IMR-90 (cell line): Measurements from ENCODE around the gene PRKD2. TPM values are rescaled to one million over a fixed set of nuclear protein-coding genes. Genes with fewer than 3 reads are reported as not detected.

Source experiments
- ATAC-seq: fragments of 200-7000 bp; cut with Tn5 transposase; 2 replicates; pipeline ENCODE4 v1.9.1; 2020; ENCODE audit warnings: low read depth, mild to moderate bottlenecking, moderate library complexity
- BruUV-seq: library from RNA; stranded (reverse); fragments of 400-500 nt; replicated peaks from 2 replicates; lab custom pipeline; 2021; lab: Mats Ljungman, UMichigan
- CTCF ChIA-PET: fragments of 300-600 bp; formaldehyde crosslinking; extraction: SDS; loops from one replicate; lab custom pipeline; 2021; ENCODE audit warnings: antibody characterized with exemption; lab: Yijun Ruan, JAX
- POLR2A ChIA-PET: fragments of 300-600 bp; sonication (Branson Sonifier 250); formaldehyde crosslinking; loops from one replicate; lab custom pipeline; 2022; ENCODE audit warnings: antibody characterized with exemption; ENCODE audit not compliant: unreplicated experiment; lab: Charles Lee
- DNase-seq: peaks from one replicate; pipeline ENCODE4 v3.0.0; 2013
- H2AFZ ChIP-seq: replicated peaks from 2 replicates; pipeline ENCODE3; 2013; ENCODE audit warnings: low read length, mild to moderate bottlenecking; ENCODE audit not compliant: poor library complexity
- H2AK5ac ChIP-seq: 2 replicates; pipeline ENCODE4 v1.6.1; 2013; ENCODE audit warnings: low read depth, low read length, inconsistent platforms
- H2AK9ac ChIP-seq: replicated peaks from 2 replicates; pipeline ENCODE3; 2013; ENCODE audit warnings: mild to moderate bottlenecking, low read depth, low read length, moderate library complexity; ENCODE audit not compliant: poor library complexity
- H2BK120ac ChIP-seq: 2 replicates; pipeline ENCODE4 v1.6.1; 2013; ENCODE audit warnings: low read depth, low read length, inconsistent platforms
- H2BK15ac ChIP-seq: 3 replicates; pipeline ENCODE4 v1.6.1; 2013; ENCODE audit warnings: low read depth, low read length, inconsistent platforms
- H2BK20ac ChIP-seq: 2 replicates; pipeline ENCODE4 v1.6.1; 2013; ENCODE audit warnings: low read depth, mild to moderate bottlenecking, inconsistent platforms, low read length, moderate library complexity
- H2BK5ac ChIP-seq: 2 replicates; pipeline ENCODE4 v1.6.1; 2013; ENCODE audit warnings: mild to moderate bottlenecking, low read depth, low read length, inconsistent platforms; ENCODE audit not compliant: poor library complexity, severe bottlenecking
- H3K14ac ChIP-seq: replicated peaks from 2 replicates; pipeline ENCODE4 v1.6.1; 2013; ENCODE audit warnings: low read depth, low read length, inconsistent platforms
- H3K18ac ChIP-seq: 2 replicates; pipeline ENCODE4 v1.6.1; 2013; ENCODE audit warnings: low read depth, low read length, control low read depth
- H3K23ac ChIP-seq: 2 replicates; pipeline ENCODE4 v1.6.1; 2013; ENCODE audit warnings: low read depth, low read length, inconsistent platforms
- H3K27ac ChIP-seq: 2 replicates; pipeline ENCODE4 v1.5.1; 2013; ENCODE audit warnings: mild to moderate bottlenecking, control low read depth, low read length; ENCODE audit not compliant: insufficient read depth
- H3K27me3 ChIP-seq: 2 replicates; pipeline ENCODE4 v1.6.1; 2013; ENCODE audit warnings: low read length; ENCODE audit not compliant: control insufficient read depth, insufficient read depth
- H3K36me3 ChIP-seq: 2 replicates; pipeline ENCODE4 v1.6.1; 2013; ENCODE audit warnings: low read length, mixed read lengths; ENCODE audit not compliant: control insufficient read depth, insufficient read depth
- H3K4ac ChIP-seq: 2 replicates; pipeline ENCODE4 v1.6.1; 2013; ENCODE audit warnings: low read depth, low read length, inconsistent platforms
- H3K4me1 ChIP-seq: 2 replicates; pipeline ENCODE4 v1.6.1; 2013; ENCODE audit warnings: low read length, mixed read lengths; ENCODE audit not compliant: control insufficient read depth, insufficient read depth
- H3K4me2 ChIP-seq: 2 replicates; pipeline ENCODE4 v1.6.1; 2013; ENCODE audit warnings: low read depth, mild to moderate bottlenecking, control low read depth, low read length, moderate library complexity
- H3K4me3 ChIP-seq: 2 replicates; pipeline ENCODE4 v1.5.1; 2013; ENCODE audit warnings: low read depth, mild to moderate bottlenecking, control low read depth, low read length, moderate library complexity; ENCODE audit not compliant: insufficient read depth
- H3K56ac ChIP-seq: 2 replicates; pipeline ENCODE4 v1.6.1; 2013; ENCODE audit warnings: low read length, inconsistent platforms; ENCODE audit not compliant: insufficient read depth; ENCODE audit errors: extremely low read depth
- H3K79me1 ChIP-seq, 2 experiments: 2 replicates each; pipeline ENCODE4 v1.6.1; 2013; ENCODE audit warnings: low read length in 2 of 2, inconsistent platforms in 1 of 2, low read depth in 1 of 2
- H3K9ac ChIP-seq: 2 replicates; pipeline ENCODE4 v1.6.1; 2013; ENCODE audit warnings: low read depth, low read length, control low read depth
- H3K9me1 ChIP-seq: 2 replicates; pipeline ENCODE4 v1.6.1; 2013; ENCODE audit warnings: low read length, inconsistent platforms; ENCODE audit not compliant: insufficient read depth
- H3K9me3 ChIP-seq: 2 replicates; pipeline ENCODE4 v1.6.1; 2013; ENCODE audit warnings: low read length; ENCODE audit not compliant: control insufficient read depth, insufficient read depth
- H4K20me1 ChIP-seq: 2 replicates; pipeline ENCODE4 v1.6.1; 2013; ENCODE audit warnings: low read length, inconsistent platforms; ENCODE audit not compliant: insufficient read depth
- H4K5ac ChIP-seq: 2 replicates; pipeline ENCODE4 v1.6.1; 2013; ENCODE audit warnings: mild to moderate bottlenecking, low read depth, low read length, control low read depth
- H4K8ac ChIP-seq, 2 experiments: 2 replicates each; pipeline ENCODE4 v1.6.1; 2013; ENCODE audit warnings: low read depth in 2 of 2, low read length in 2 of 2, control low read depth in 1 of 2, inconsistent platforms in 1 of 2
- H4K91ac ChIP-seq: 2 replicates; pipeline ENCODE4 v1.6.1; 2013; ENCODE audit warnings: low read depth, low read length, inconsistent platforms; ENCODE audit not compliant: insufficient read depth
- CHD1 ChIP-seq: IDR thresholded peaks from 2 replicates; pipeline ENCODE4 v1.6.1; 2012; ENCODE audit warnings: low read depth, low read length, improper control_type of control experiment
- NFE2L2 ChIP-seq: fragments of 150-350 bp; IDR thresholded peaks from 2 replicates; pipeline ENCODE4 v1.6.1; 2016; ENCODE audit warnings: low read depth, mild to moderate bottlenecking, low read length
- WGBS, 2 experiments: methylation state at CpG; one replicate each; pipeline versions ENCODE4 v1.1.5 to v1.1.7; 2013; ENCODE audit warnings: missing lambda C conversion rate in 2 of 2; ENCODE audit not compliant: insufficient read length in 1 of 2; ENCODE audit errors: extremely low coverage in 2 of 2; 5-methylcytosine and 5-hydroxymethylcytosine counted together
- dilution Hi-C: fragments of 300-500 bp; cut with HindIII; formaldehyde crosslinking; loops from one replicate; pipeline ENCODE4 v1.14.3; 2018; ENCODE audit warnings: low sequenced_read_pairs; ENCODE audit not compliant: unreplicated experiment
- in situ Hi-C: fragments of 300-500 bp; cut with MboI; formaldehyde crosslinking; loops from 3 replicates; pipeline ENCODE4 v1.14.3; 2019; ENCODE audit warnings: low sequenced_read_pairs, inconsistent platforms, mixed read lengths
- intact Hi-C: fragments of 100-400 bp; cut with micrococcal nuclease; formaldehyde crosslinking; loops from 2 replicates; pipeline ENCODE4 v1.10.0; 2022
- polyA plus RNA-seq, 3 experiments: library from polyadenylated mRNA; depleted of rRNA; stranded (reverse); fragments of >200 nt; gene quantifications; 2 replicates each; pipeline ENCODE4 v1.2.3, GENCODE V29; 2012; ENCODE audit warnings: low replicate concordance in 1 of 3
- total RNA-seq: library from RNA; depleted of rRNA; stranded (reverse); fragments of >200 nt; gene quantifications from 2 replicates; pipeline ENCODE4 v1.2.3, GENCODE V29; 2012

PRKD2 gene
- total and polyA plus RNA-seq, 2 of the 4 experiments (the other 2 are of a cell fraction): 9.9 to 19.6 TPM

DNA sequence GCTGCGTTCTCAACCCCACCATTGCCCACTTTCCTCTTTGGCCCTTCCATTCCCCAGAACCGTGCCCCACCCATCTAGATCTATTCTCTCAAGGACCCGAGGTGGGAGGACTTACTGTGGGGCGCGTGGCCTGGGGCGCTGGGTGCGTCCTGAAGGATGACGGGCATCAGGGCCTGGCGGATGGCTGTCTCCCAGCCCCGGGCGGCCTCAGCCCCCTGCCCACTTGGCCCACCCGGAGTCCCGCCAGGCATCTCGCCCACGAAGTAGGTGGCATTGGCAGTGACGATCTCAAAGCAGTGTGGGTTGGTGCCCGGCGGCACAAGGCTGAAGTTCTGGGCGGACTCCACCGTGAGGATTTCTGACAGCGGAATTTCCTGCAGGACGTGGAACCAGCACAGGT is 23.2 kb downstream of the PRKD2 start:
- POLR2A ChIA-PET: no interaction called here
- TF ChIP-seq CHD1 (no peak), NFE2L2 (no peak)

More for the DNA sequence above, 23.2 kb downstream of the PRKD2 start:
- Histone ChIP-seq H3K27ac (no peak overlapping the region), H3K9me1 (0 out of 2 replicates have a peak, but pooled peaks cover 6% of the 10 kb centered on the region), H3K9ac (no peak overlapping the region), H4K20me1 (peaks cover 19% of the 10 kb centered on the region; the same call in 1 of the 2 replicates), H2BK5ac (no peak overlapping the region), H4K5ac (no peak overlapping the region), H4K91ac (no peak overlapping the region), H3K18ac (no peak overlapping the region), H3K9me3 (no peaks in the 10 kb centered on the region), H3K36me3 (peaks cover 75% of the 10 kb centered on the region), H3K27me3 (no peaks in the 10 kb centered on the region), H3K56ac (no peak overlapping the region), H4K8ac (no peak overlapping the region), H3K4ac (no peak overlapping the region), H2BK20ac (no peak overlapping the region), H3K4me2 (no peak overlapping the region), H2AFZ (no peak overlapping the region), H2BK15ac (no peak overlapping the region), H3K4me1 (no peaks in the 10 kb centered on the region), H2AK5ac (no peak overlapping the region), H3K4me3 (no peak overlapping the region), H3K79me1 (peaks cover 0 to 19% of the 10 kb centered on the region in 2 experiments; a peak in 3 of 4 replicates), H2AK9ac (no peak overlapping the region), H3K23ac (no peak overlapping the region), H3K14ac (no peak overlapping the region), H2BK120ac (no peak overlapping the region)
- DNase-seq (no peak), ATAC-seq (no peak)
- 94% methylated on average over 14 of the region's 22 CpGs; no CpG with 5 or more reads in 1 of the 2 experiments for WGBS, 2 experiments
- intact Hi-C loops: no loop called here
- dilution Hi-C loops: no loop called here
- in situ Hi-C loops: no loop called here
- BruUV-seq: no TSS peak
- CTCF ChIA-PET: no interaction called here
